Astrocyte of the cerebellum (primary cell): ENCODE results near the gene TMEM147.

Source experiments
- DNase-seq: peaks from one replicate; pipeline ENCODE4 v3.0.0-alpha.2; 2011; ENCODE audit warnings: low read depth
- H3K4me3 ChIP-seq: 2 replicates; pipeline ENCODE4 v1.5.1; 2011; ENCODE audit warnings: mild to moderate bottlenecking, low read depth, low read length, moderate library complexity
- in situ Hi-C: cut with HindIII; loops from 2 replicates; pipeline ENCODE4 v1.10.0; 2017; ENCODE audit warnings: low sequenced_read_pairs
- TF ChIP-seq, protein P1 (sequence below): IDR thresholded peaks from 2 replicates; pipeline ENCODE4 v1.5.1; 2012; ENCODE audit warnings: low read length, low read depth, moderate library complexity, mild to moderate bottlenecking; ENCODE audit errors: missing control alignments

Gene TMEM147

DNA sequence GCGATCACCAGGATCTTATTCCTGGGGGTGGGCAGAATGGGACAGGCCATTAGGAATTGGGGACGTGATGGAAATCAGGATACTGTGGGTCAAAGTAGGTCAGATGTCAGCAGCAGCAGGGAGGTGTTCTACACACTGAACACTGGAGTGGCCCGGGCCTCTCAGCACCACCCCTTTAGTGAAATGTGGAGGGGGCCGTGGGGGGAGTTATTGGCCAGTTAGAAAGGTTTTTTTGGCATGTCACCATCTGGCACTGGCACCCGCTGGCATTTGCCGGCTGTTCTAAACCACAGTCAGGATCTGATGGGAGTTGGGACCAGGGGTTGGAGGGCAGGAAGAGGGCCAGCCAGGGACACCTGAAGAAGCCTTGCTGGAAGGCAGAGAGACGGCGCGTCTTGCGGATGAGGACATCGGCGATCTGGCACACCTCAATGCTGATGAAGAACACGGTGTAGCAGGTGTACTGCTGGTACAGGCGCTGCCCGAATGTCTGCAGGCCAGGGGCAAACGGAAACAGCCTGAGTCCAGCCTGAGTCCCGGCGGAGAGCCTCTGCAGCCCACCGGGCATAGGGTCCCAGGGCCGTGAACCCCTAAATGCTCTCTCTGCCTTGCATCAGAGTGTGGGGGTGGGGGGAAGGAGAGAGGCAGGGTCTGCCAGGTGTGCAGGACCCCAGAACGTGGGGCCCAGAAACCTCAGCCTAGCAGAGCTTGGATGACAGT, 5.8 kb downstream of the TMEM147 start:
- in situ Hi-C loops: no loop called here
- no peak for DNase-seq
- TF ChIP-seq, protein P1, sequence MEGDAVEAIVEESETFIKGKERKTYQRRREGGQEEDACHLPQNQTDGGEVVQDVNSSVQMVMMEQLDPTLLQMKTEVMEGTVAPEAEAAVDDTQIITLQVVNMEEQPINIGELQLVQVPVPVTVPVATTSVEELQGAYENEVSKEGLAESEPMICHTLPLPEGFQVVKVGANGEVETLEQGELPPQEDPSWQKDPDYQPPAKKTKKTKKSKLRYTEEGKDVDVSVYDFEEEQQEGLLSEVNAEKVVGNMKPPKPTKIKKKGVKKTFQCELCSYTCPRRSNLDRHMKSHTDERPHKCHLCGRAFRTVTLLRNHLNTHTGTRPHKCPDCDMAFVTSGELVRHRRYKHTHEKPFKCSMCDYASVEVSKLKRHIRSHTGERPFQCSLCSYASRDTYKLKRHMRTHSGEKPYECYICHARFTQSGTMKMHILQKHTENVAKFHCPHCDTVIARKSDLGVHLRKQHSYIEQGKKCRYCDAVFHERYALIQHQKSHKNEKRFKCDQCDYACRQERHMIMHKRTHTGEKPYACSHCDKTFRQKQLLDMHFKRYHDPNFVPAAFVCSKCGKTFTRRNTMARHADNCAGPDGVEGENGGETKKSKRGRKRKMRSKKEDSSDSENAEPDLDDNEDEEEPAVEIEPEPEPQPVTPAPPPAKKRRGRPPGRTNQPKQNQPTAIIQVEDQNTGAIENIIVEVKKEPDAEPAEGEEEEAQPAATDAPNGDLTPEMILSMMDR: no peak
- H3K4me3 ChIP-seq: no peak overlapping the region

DNA sequence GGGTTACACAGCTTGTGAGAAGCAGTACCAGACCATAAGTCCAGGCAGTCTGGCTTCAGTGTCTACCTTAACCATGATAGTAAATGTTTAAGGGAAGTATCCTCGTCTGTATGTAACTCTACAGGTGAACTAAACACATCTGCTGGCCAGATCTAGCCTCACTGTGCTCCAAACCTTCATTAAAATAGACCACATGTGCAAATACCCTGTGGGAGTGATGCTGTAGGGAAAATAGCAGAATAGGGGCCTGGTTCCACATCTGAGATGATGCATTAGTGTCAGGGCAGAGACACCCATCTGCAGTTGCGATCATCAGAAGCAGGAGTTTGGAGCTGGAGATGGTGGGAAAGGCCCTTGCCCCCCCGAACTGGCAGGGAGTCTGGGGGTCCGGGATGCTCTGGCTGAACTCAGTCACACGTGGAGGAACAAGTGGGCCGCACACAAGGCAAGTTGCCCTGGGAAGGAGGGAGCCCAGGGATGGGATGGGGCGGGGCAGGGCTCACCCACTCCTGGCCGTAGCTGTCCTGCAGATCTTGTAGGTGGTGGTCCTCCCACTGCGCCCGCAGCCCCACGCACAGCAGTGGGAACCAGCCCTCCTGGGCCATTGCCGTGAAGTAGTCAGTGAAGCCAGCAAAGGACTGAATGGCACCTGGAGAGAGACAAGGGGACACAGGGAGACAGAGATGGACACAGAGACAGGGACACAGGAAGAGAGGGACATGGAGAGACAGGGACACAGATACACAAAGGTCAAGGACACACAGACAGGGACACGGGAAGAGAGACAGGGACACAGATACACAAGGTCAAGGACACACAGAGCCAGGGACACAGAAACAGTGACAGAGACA, 7.3 kb downstream of the TMEM147 start:
- in situ Hi-C loops: no loop called here
- no peak for DNase-seq
- no peak overlapping the region for H3K4me3 ChIP-seq
- TF ChIP-seq, protein P1: no peak

DNA sequence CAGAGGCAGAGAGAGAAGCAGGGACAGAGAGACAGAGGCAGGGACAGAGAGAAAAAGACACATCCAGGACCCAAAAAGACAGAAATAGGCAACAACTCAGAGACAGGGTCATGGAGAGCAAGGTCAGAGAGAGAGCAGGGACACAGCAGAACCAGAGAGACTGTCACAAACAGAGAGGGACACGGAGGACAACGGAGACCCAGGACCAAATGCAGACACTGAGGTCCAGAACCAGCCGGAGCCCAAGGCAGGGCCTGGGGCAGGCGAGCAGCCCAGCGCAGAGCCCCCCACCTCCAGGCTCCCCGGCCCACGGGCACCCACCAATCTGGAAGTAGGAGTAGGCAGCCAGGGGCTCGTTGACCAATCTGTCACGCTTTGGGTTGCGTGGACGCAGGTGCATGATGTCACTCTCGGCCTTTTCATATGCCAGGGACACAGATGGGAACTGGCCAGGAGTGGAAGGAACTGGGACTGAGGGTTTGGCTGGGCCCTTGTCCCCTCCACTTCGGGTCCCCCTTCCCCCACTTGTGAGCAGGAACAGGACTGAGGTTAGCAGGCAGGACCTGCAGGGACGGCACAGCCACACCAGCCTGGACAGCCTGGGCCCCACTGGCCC, 8.1 kb downstream of the TMEM147 start:
- H3K4me3 ChIP-seq: no peak overlapping the region
- TF ChIP-seq, protein P1: no peak
- no peak for DNase-seq
- in situ Hi-C loops: no loop called here

DNA sequence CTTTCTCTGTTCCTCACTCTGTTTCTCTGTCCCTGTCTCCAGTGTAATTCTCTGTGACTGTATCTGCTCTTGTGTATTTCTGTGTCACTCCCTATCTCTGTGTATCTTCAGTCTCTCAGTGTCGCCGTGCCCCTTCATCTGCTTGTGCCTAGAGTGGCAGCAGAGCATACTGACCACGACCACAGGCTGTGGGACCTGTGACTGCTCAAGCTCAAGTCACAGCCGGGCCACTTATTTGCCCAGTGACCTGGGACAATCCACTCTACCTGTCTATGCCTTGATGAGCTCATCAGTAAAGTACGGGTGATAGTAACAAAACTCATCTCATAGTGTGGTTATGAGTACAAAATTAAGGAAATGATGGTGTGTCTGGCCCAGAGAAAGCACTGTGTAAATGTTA, 8.7 kb downstream of the TMEM147 start:
- TF ChIP-seq, protein P1: no peak
- no peak overlapping the region for H3K4me3 ChIP-seq
- no peak for DNase-seq
- in situ Hi-C loops: no loop called here

DNA sequence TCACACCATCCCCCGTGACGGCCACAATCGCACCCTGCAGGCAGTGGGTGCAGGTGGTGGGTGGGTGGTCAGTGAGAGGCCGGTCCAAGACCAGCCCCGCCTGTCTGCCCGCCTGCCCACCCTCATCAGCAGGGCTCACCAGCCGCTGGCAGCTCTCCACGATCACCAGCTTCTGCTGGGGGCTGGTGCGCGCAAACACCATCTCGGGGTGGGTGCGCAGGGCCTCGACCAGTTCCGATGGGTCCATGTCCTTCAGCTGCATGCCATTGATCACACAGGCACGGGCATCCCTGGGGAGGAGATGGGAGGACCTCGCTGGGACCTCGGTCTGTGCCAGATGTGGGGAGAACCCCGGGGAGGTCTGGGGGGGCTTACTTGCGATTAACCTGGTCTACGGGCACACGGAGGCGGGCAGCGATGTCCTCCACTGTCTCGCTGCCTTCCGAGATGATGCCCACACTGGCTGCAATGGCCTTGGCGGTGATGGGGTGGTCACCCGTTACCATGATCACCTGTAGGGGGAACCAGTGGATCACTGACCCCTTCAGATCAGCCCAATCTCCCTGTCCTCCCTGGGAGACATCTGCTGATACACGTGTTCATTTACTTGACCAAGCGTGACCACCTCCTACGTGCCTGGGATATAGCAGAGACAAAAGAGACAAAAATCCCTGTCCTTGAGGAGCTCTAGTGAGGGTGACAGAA, 10.0 kb downstream of the TMEM147 start:
- no peak overlapping the region for H3K4me3 ChIP-seq
- TF ChIP-seq, protein P1: peak; percentile 19
- in situ Hi-C loops: no loop called here
- DNase-seq: no peak

DNA sequence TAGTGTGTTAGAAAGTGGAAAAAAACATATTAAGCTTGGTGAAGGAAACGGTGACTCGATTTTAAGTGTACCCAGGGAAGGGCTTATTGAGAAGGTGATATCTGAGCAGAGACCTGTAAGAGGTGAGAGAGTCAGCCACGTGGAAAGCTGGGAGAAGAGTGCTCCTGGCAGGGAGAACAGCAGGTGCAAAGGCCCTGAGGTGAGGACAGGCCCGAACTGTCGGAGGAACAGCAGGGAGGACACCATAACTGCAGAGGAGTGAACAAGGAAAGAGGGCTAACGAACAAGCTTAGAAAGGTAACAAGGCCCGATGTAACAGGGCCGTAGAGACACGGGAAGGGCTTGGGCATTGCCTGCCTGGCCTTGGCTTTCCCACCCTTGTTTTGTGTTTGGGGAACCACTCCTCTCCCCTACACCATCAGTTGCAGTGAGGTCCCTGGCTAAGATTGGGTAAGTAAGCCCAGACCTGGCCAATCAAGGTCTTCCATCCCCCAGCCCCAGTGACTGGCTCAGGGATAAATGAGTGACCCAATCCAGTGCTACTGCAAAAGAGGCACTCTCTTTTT, 10.7 kb downstream of the TMEM147 start:
- in situ Hi-C loops: no loop called here
- no peak for DNase-seq
- no peak overlapping the region for H3K4me3 ChIP-seq
- TF ChIP-seq, protein P1: no peak
